ENCODE results near the gene RNF11. TPM values are rescaled to one million over a fixed set of nuclear protein-coding genes. Genes with fewer than 3 reads are reported as not detected.

Gene RNF11
- 72.7 TPM for polyA plus RNA-seq (2012; ENCODE audit: insufficient read length, low read depth)

GRCh38 chr1:51235673-51236530 is at the start of gene RNF11:
RNF11 (plus strand) TSS chr1:51236273; CDS start chr1:51236757, 484 bp downstream.
- TF ChIP-seq FOXP2 (optimal IDR thresholded peaks at IDR 0.05; ENCODE audit: borderline replicate concordance, extremely low read depth, extremely low read length, insufficient read depth): peak; percentile 71
- peak; percentile 92; the same call in 1 of the 2 replicates for TF ChIP-seq SIN3A (IDR thresholded peaks at IDR 0.05; ENCODE audit: borderline replicate concordance, insufficient read depth, low read length)
- TF ChIP-seq TAF1 (IDR thresholded peaks at IDR 0.05; ENCODE audit: borderline replicate concordance, insufficient read depth, low read length): peak; percentile 91
- peak; percentile 79 for TF ChIP-seq POLR2AphosphoS5 (IDR thresholded peaks at IDR 0.05; ENCODE audit: low read depth, low read length)
- TF ChIP-seq, protein P1, sequence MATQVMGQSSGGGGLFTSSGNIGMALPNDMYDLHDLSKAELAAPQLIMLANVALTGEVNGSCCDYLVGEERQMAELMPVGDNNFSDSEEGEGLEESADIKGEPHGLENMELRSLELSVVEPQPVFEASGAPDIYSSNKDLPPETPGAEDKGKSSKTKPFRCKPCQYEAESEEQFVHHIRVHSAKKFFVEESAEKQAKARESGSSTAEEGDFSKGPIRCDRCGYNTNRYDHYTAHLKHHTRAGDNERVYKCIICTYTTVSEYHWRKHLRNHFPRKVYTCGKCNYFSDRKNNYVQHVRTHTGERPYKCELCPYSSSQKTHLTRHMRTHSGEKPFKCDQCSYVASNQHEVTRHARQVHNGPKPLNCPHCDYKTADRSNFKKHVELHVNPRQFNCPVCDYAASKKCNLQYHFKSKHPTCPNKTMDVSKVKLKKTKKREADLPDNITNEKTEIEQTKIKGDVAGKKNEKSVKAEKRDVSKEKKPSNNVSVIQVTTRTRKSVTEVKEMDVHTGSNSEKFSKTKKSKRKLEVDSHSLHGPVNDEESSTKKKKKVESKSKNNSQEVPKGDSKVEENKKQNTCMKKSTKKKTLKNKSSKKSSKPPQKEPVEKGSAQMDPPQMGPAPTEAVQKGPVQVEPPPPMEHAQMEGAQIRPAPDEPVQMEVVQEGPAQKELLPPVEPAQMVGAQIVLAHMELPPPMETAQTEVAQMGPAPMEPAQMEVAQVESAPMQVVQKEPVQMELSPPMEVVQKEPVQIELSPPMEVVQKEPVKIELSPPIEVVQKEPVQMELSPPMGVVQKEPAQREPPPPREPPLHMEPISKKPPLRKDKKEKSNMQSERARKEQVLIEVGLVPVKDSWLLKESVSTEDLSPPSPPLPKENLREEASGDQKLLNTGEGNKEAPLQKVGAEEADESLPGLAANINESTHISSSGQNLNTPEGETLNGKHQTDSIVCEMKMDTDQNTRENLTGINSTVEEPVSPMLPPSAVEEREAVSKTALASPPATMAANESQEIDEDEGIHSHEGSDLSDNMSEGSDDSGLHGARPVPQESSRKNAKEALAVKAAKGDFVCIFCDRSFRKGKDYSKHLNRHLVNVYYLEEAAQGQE (IDR thresholded peaks at IDR 0.05; ENCODE audit: insufficient read depth in 1 of 2, low read depth in 2 of 2, low read length in 2 of 2): 0 out of 4 replicates have a peak, but pooled peaks of 1 of the 2 experiments have one; percentile 38

DNA sequence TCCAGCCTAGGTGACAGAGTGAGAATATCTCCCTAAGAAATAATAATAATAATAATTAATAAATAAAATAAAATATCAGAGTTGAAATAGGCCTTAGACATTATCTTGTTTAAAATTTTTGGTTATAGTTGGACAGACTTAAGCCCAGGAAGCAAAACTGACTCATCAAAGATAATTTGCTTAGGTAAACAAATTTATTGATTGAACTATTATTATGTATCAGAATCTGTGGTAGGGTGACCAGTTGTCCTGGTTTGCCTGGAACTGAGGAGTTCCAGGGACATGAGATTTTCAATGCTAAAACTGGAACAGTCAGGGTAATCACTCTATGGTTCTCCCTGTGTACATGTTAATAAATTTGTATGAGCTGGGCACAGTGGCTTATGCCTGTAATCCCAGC is 47.8 kb upstream of the RNF11 start:
- TF ChIP-seq, protein P1 (IDR thresholded peaks at IDR 0.05; ENCODE audit: insufficient read depth in 1 of 2, low read depth in 2 of 2, low read length in 2 of 2): no peak
- TF ChIP-seq FOXP2 (optimal IDR thresholded peaks at IDR 0.05; ENCODE audit: borderline replicate concordance, extremely low read depth, extremely low read length, insufficient read depth) (no peak), POLR2AphosphoS5 (IDR thresholded peaks at IDR 0.05; ENCODE audit: low read depth, low read length) (no peak), TAF1 (IDR thresholded peaks at IDR 0.05; ENCODE audit: borderline replicate concordance, insufficient read depth, low read length) (no peak), SIN3A (IDR thresholded peaks at IDR 0.05; ENCODE audit: borderline replicate concordance, insufficient read depth, low read length) (no peak)

GRCh38 chr1:51189421-51190073 is 46.5 kb upstream of the RNF11 start:
- TF ChIP-seq TAF1 (IDR thresholded peaks at IDR 0.05; ENCODE audit: borderline replicate concordance, insufficient read depth, low read length) (no peak), FOXP2 (optimal IDR thresholded peaks at IDR 0.05; ENCODE audit: borderline replicate concordance, extremely low read depth, extremely low read length, insufficient read depth) (no peak), SIN3A (IDR thresholded peaks at IDR 0.05; ENCODE audit: borderline replicate concordance, insufficient read depth, low read length) (no peak), POLR2AphosphoS5 (IDR thresholded peaks at IDR 0.05; ENCODE audit: low read depth, low read length) (no peak)
- TF ChIP-seq, protein P1 (IDR thresholded peaks at IDR 0.05; ENCODE audit: insufficient read depth in 1 of 2, low read depth in 2 of 2, low read length in 2 of 2): no peak

- TF ChIP-seq SIN3A (IDR thresholded peaks at IDR 0.05; ENCODE audit: borderline replicate concordance, insufficient read depth, low read length): no peak
- TF ChIP-seq, protein P1 (IDR thresholded peaks at IDR 0.05; ENCODE audit: insufficient read depth in 1 of 2, low read depth in 2 of 2, low read length in 2 of 2): no peak
- TF ChIP-seq FOXP2 (optimal IDR thresholded peaks at IDR 0.05; ENCODE audit: borderline replicate concordance, extremely low read depth, extremely low read length, insufficient read depth): no peak
- TF ChIP-seq TAF1 (IDR thresholded peaks at IDR 0.05; ENCODE audit: borderline replicate concordance, insufficient read depth, low read length): no peak
- TF ChIP-seq POLR2AphosphoS5 (IDR thresholded peaks at IDR 0.05; ENCODE audit: low read depth, low read length): no peak
Measured at GRCh38 chr1:51190961-51191360, 45.1 kb upstream of the RNF11 start.

All from PFSK-1 (cell line).